ENCODE measurements around the gene CCDC27. TPM values are rescaled to one million over a fixed set of nuclear protein-coding genes. Genes with fewer than 3 reads are reported as not detected.

CCDC27 gene
- total and polyA plus RNA-seq, 7 donors, result not detected

DNA sequence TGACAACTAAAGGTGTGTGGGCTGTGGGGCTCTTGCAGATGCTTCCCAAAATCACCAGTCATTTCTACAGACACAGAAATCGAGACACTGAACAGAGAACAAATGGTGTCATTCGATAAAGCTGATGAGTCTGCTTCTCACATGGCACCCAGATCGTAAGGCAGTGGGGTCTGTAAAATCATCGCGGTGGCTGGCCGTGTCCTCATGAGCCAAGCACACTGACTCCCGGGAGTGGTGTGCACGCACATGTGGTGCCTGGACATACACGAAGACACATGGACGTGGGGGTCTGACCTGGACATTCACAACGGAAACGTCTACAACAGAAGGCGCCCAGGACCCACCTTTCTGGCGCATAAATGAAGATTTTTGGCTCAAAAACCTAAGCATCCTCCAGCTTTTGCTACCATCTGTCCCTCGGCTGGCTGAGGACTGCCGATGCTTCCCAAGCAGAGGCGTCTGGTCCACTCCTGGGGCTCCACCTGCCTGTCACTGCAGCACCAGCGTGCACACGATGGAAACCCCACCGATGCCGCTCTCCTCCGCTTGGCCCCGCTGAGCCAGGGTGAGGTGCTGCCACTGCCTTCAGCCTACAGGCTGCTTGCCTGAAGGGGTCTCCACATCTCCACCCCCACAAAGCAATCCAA, 27.1 kb downstream of the CCDC27 start:
- 93% methylated on average over 23 of the region's 23 CpGs for WGBS, 2 donors
- no peak for TF ChIP-seq CTCF (IDR thresholded peaks at IDR 0.05)
- no peak for TF ChIP-seq POLR2AphosphoS5 (IDR thresholded peaks at IDR 0.05)
- no peak for TF ChIP-seq POLR2A (IDR thresholded peaks at IDR 0.05)
- TF ChIP-seq EP300 (IDR thresholded peaks at IDR 0.05), result no peak
- H3K9me3 ChIP-seq, result no peaks in the 10 kb centered on the region
- DNase-seq, result no peak
- H3K27me3 ChIP-seq, result no peaks in the 10 kb centered on the region
- H3K36me3 ChIP-seq, result peaks cover 21 to 63% (median 51%) of the 10 kb centered on the region in 4 donors
- H3K27ac ChIP-seq, result no peak overlapping the region
- peaks cover 0 to 15% (median 8%) of the 10 kb centered on the region in 4 donors for H3K4me1 ChIP-seq
- intact Hi-C loops (cut with DNase I), result no loop called here
- no peak overlapping the region for H3K4me3 ChIP-seq

- intact Hi-C loops (cut with DNase I), result no loop called here
- TF ChIP-seq CTCF (IDR thresholded peaks at IDR 0.05) (no peak), POLR2A (IDR thresholded peaks at IDR 0.05) (no peak), POLR2AphosphoS5 (IDR thresholded peaks at IDR 0.05) (no peak), EP300 (IDR thresholded peaks at IDR 0.05) (no peak)
- Histone ChIP-seq H3K36me3 (peaks cover 22 to 69% (median 57%) of the 10 kb centered on the region in 4 donors), H3K4me1 (peaks cover 0 to 15% (median 8%) of the 10 kb centered on the region in 4 donors), H3K4me3 (no peak overlapping the region), H3K9me3 (no peaks in the 10 kb centered on the region), H3K27me3 (no peaks in the 10 kb centered on the region), H3K27ac (no peak overlapping the region)
- 94 to 95% methylated on average over 20 of the region's 20 CpGs for WGBS, 2 donors
- no peak for DNase-seq
These were observed 27.7 kb downstream of the CCDC27 start for GRCh38 chr1:3779912-3780416.

GRCh38 chr1:3780901-3781300, 28.7 kb downstream of the CCDC27 start:
- DNase-seq, result no peak
- Histone ChIP-seq H3K9me3 (no peaks in the 10 kb centered on the region), H3K36me3 (peaks cover 22 to 78% (median 65%) of the 10 kb centered on the region in 4 donors), H3K4me3 (no peak overlapping the region), H3K27ac (no peak overlapping the region), H3K27me3 (no peaks in the 10 kb centered on the region), H3K4me1 (peaks cover 0 to 6% (median 2%) of the 10 kb centered on the region in 4 donors)
- 89 to 94% methylated on average over 21 of the region's 21 CpGs for WGBS, 2 donors
- TF ChIP-seq EP300 (IDR thresholded peaks at IDR 0.05) (no peak), CTCF (IDR thresholded peaks at IDR 0.05) (no peak), POLR2AphosphoS5 (IDR thresholded peaks at IDR 0.05) (no peak), POLR2A (IDR thresholded peaks at IDR 0.05) (no peak)
- intact Hi-C loops (cut with DNase I), result no loop called here

DNA sequence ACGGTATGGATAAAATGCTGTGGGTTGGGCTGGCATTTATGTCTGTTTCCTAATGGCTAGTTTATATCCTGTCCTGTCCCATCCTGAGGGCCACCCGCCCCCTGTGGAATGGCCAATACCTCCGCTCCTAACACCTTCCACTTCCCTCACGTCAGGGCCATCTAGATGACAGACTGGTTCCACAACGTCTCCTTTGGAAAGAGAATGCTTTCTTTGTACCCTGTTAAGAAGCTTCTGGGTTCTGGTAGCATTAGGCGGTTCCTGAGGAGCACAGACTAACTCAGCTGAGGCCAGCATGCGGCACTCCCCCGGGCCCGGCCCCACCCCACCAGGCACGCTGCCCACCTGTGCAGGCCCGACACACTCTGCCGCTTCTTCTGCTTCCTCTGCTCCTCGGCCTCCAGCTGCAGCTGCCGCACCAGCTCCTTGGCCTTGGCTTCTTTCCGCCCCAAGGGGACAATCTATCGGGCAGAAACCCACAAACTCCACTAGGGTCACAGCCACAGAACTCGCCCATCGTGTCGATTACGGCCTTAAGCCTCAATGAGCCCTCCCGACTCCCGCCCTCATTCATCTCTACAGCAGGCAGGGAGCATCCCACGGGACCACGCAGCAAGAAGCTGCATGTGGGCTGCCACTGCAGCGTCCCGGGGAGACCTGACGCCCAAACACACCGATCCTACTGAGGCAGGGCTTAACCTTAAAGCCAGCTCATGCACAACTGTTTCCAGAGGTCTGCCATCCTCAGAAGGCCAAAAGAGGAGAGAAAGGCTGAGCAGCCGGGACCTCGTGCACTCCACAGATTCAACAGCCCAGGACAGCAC, 31.6 kb downstream of the CCDC27 start:
- no peak for DNase-seq

More for the DNA sequence above, 31.6 kb downstream of the CCDC27 start:
- Histone ChIP-seq H3K4me1 (no peaks in the 10 kb centered on the region), H3K4me3 (no peak overlapping the region), H3K36me3 (peaks cover 28 to 94% (median 82%) of the 10 kb centered on the region in 4 donors), H3K9me3 (no peaks in the 10 kb centered on the region), H3K27me3 (no peaks in the 10 kb centered on the region), H3K27ac (no peak overlapping the region)
- no peak for TF ChIP-seq EP300 (IDR thresholded peaks at IDR 0.05)
- TF ChIP-seq CTCF (IDR thresholded peaks at IDR 0.05), result no peak
- no peak for TF ChIP-seq POLR2A (IDR thresholded peaks at IDR 0.05)
- TF ChIP-seq POLR2AphosphoS5 (IDR thresholded peaks at IDR 0.05), result no peak
- 94 to 95% methylated on average over 30 of the region's 30 CpGs for WGBS, 2 donors
- intact Hi-C loops (cut with DNase I), result no loop called here

Measured in sigmoid colon (tissue), 7 donors.